ENCODE measurements around the gene HCN2.

The HCN2 gene

GRCh38 chr19:641702-642101 lies 52.0 kb downstream of the HCN2 start:
- DNase-seq, result no peak

- no peak for DNase-seq
Observed at GRCh38 chr19:642767-643727, 53.4 kb downstream of the HCN2 start.

GRCh38 chr19:643736-644135 lies 54.1 kb downstream of the HCN2 start:
- no peak for DNase-seq

GRCh38 chr19:644363-644762 lies 54.7 kb downstream of the HCN2 start:
- DNase-seq, result no peak

- DNase-seq, result no peak
Observed at GRCh38 chr19:644789-645188, 55.1 kb downstream of the HCN2 start.

GRCh38 chr19:645912-646778 lies 56.5 kb downstream of the HCN2 start:
- no peak for DNase-seq

- DNase-seq, result no peak
Observed at GRCh38 chr19:646779-647565, 57.3 kb downstream of the HCN2 start.

GRCh38 chr19:647566-648284 lies 58.0 kb downstream of the HCN2 start:
- no peak for DNase-seq

- no peak for DNase-seq
Observed at GRCh38 chr19:648305-648704, 58.6 kb downstream of the HCN2 start.

GRCh38 chr19:648904-649801 lies 59.5 kb downstream of the HCN2 start:
- DNase-seq, result no peak

- no peak for DNase-seq
Observed at GRCh38 chr19:650121-650520, 60.4 kb downstream of the HCN2 start.

- DNase-seq, result no peak
Observed at GRCh38 chr19:651114-651818, 61.6 kb downstream of the HCN2 start.

GRCh38 chr19:651991-652390 lies 62.3 kb downstream of the HCN2 start:
- no peak for DNase-seq

GRCh38 chr19:652467-653389 lies 63.0 kb downstream of the HCN2 start:
- no peak for DNase-seq

- no peak for DNase-seq
Observed at GRCh38 chr19:653425-653824, 63.7 kb downstream of the HCN2 start.

GRCh38 chr19:655691-656090 lies 66.0 kb downstream of the HCN2 start:
- no peak for DNase-seq

GRCh38 chr19:656751-657559 lies 67.3 kb downstream of the HCN2 start:
- no peak for DNase-seq

- DNase-seq, result no peak
Observed at GRCh38 chr19:657611-658010, 67.9 kb downstream of the HCN2 start.
